Gastrocnemius medialis (tissue), 4 donors: ENCODE results near the gene TFAP2D. TPM values are rescaled to one million over a fixed set of nuclear protein-coding genes. Genes with fewer than 3 reads are reported as not detected.

Experiments
- ATAC-seq, 2 donors: fragments of 150-250 bp; one replicate each; pipeline ENCODE4 v1.9.1; 2016
- DNase-seq, 2 donors: peaks; one replicate each; pipeline ENCODE4 v3.0.0-alpha.2; 2019
- H3K27ac ChIP-seq, 4 donors: fragments of 200-600 bp; sonication (generic); 1 replicate in 1 of 4; 2 replicates in 3 of 4; pipeline ENCODE4 v1.5.1; 2016 to 2018; ENCODE audit warnings: mild to moderate bottlenecking in 2 of 4, moderate library complexity in 1 of 4
- H3K27me3 ChIP-seq, 3 donors: fragments of 200-600 bp; sonication (generic) in 2 of 3; 1 replicate in 1 of 3; 2 replicates in 2 of 3; pipeline versions ENCODE4 v1.5.1 to v1.6.0; 2016 to 2019; ENCODE audit warnings: mild to moderate bottlenecking in 1 of 3, moderate library complexity in 1 of 3
- H3K36me3 ChIP-seq, 2 donors: fragments of 200-600 bp; sonication (generic) in 1 of 2; one replicate each; pipeline ENCODE4 v1.5.1; 2017 to 2018
- H3K4me1 ChIP-seq, 2 donors: fragments of 200-600 bp; sonication (generic) in 1 of 2; one replicate each; pipeline ENCODE4 v1.5.1; 2016 to 2017; ENCODE audit warnings: mild to moderate bottlenecking in 2 of 2
- H3K4me3 ChIP-seq, 4 donors: fragments of 200-600 bp; sonication (generic) in 3 of 4; 1 replicate in 1 of 4; 2 replicates in 3 of 4; pipeline ENCODE4 v1.5.1; 2016 to 2019; ENCODE audit warnings: mild to moderate bottlenecking in 2 of 4
- H3K9me3 ChIP-seq, 3 donors: fragments of 200-600 bp; sonication (generic) in 2 of 3; 1 replicate in 1 of 3; 2 replicates in 2 of 3; pipeline ENCODE4 v1.5.1; 2016 to 2019
- POLR2A ChIP-seq, 2 donors: fragments of 450-650 bp; IDR thresholded peaks; one replicate each; pipeline ENCODE4 v1.6.1; 2017; ENCODE audit warnings: antibody characterized with exemption in 2 of 2, mild to moderate bottlenecking in 2 of 2, moderate library complexity in 2 of 2
- in situ Hi-C, 4 donors: fragments of 200-750 bp; cut with MboI; loops; one replicate each; pipeline versions ENCODE4 v1.15.0 to v1.8.0; 2017; ENCODE audit warnings: low sequenced_read_pairs in 4 of 4
- intact Hi-C: fragments of 100-400 bp; cut with DNase I; formaldehyde crosslinking; loops from one replicate; pipeline ENCODE4 v1.15.1; 2023; ENCODE audit warnings: low total_unique reads
- total RNA-seq, 4 donors: library from RNA; depleted of rRNA; stranded (reverse); fragments of >200 nt; gene quantifications; one replicate each; pipeline versions ENCODE4 v1.1.0 to v1.2.3, GENCODE V29; 2016
- TF ChIP-seq, protein P1 (sequence below), 5 experiments: fragments of 450-650 bp in 3 of 5; fragments of 200-600 bp in 2 of 5; sonication (generic) in 2 of 5; IDR thresholded peaks in 4 of 5; conservative IDR thresholded peaks in 1 of 5; 1 replicate in 4 of 5; 2 replicates in 1 of 5; pipeline ENCODE4 v1.5.1; 2016 to 2019; ENCODE audit warnings: antibody characterized with exemption in 5 of 5, mild to moderate bottlenecking in 3 of 5, moderate library complexity in 3 of 5

Gene TFAP2D
- total RNA-seq, 4 donors from 2014 or later, result not detected

DNA sequence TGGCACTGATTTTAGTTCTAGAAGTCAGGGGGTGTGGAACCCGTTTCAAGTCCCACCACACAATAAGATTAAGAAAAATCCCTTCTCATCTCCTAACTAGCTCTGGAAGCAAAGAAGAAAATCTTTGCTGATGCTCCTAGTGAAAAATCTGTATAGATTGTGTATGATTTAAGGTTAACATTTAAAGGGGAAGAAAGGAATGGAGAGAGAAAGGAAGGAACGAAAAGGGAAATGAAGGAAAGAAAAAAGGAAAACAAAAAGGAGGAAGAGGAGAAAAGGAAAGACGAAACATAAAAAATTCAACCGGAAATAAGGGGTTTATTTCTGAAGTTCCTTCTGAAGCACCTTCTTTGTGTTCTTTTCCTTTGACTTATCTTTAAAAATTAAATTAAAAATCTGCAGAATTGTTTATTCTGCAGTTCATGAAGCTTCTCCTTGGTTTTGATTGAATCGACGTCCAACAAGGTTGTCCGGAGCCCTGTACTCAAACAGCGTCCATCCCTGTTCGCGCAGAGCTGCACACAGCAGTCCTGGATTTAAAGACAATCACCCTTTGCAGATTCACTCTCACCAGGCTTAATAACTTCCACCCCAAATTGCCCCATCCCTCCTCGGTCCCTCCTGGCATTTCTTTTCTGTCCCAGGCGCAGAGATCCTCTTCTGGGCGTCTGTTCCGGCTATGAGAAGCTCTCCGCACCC, 103.8 kb downstream of the TFAP2D start:
- in situ Hi-C loops, result loop anchor here (10.0 to 25.0 kb wide), 4 partner anchors 720 to 1208 kb away; no protein-coding TSS in a partner anchor
- DNase-seq (no peak), ATAC-seq (no peak)
- intact Hi-C loops, result loop anchor here (5.0 kb wide), 3 partner anchors 535 to 1205 kb away; no protein-coding TSS in a partner anchor
- no peak for TF ChIP-seq POLR2A (IDR thresholded peaks at IDR 0.05)
- TF ChIP-seq, protein P1, sequence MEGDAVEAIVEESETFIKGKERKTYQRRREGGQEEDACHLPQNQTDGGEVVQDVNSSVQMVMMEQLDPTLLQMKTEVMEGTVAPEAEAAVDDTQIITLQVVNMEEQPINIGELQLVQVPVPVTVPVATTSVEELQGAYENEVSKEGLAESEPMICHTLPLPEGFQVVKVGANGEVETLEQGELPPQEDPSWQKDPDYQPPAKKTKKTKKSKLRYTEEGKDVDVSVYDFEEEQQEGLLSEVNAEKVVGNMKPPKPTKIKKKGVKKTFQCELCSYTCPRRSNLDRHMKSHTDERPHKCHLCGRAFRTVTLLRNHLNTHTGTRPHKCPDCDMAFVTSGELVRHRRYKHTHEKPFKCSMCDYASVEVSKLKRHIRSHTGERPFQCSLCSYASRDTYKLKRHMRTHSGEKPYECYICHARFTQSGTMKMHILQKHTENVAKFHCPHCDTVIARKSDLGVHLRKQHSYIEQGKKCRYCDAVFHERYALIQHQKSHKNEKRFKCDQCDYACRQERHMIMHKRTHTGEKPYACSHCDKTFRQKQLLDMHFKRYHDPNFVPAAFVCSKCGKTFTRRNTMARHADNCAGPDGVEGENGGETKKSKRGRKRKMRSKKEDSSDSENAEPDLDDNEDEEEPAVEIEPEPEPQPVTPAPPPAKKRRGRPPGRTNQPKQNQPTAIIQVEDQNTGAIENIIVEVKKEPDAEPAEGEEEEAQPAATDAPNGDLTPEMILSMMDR (IDR thresholded peaks at IDR 0.05 in 4 of 5, conservative IDR thresholded peaks at IDR 0.05 in 1 of 5), result no peak
- Histone ChIP-seq H3K36me3 (no peaks in the 10 kb centered on the region), H3K27me3 (peaks cover 54 to 82% (median 71%) of the 10 kb centered on the region in 3 donors), H3K9me3 (no peaks in the 10 kb centered on the region), H3K27ac (no peak overlapping the region), H3K4me3 (no peak overlapping the region), H3K4me1 (peaks cover 0 to 4% of the 10 kb centered on the region in 2 donors)

DNA sequence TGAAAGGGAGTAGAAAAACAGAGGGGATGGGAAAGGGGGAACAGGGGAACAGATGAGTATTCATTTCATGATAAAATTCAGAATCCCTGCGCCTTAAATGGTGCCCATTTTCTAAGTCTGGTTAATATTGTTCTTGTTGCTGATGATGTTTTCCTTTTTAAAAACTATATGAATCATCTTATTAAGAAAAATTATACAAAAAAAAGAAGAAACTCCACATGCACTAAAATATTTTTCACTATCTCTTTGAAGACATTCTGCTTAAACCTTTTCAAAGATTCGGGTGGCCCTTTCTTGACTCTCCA, 104.3 kb downstream of the TFAP2D start:
- in situ Hi-C loops, result loop anchor here (10.0 to 25.0 kb wide), 4 partner anchors 720 to 1207 kb away; no protein-coding TSS in a partner anchor

DNA sequence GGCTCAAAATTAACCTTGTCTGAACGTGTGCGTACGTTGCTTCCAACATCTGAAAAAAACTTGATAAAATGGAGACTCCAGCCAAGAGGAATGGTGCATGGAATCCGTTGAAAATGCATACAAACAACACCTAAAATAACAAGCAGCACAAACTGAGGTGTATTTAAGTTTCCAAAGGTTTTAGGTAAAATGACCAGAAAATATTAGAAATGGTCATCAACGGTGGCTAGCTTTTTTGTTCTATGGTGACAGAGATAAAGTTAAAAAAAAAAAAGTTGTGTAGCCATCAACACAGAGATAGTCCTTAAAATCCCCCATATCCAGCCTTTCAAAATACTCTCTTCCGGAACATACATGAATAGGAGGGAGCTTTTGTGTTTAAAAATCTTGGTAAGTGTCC, 104.7 kb downstream of the TFAP2D start:
- H3K4me3 ChIP-seq, result no peak overlapping the region
- no peak for DNase-seq
- H3K9me3 ChIP-seq, result no peaks in the 10 kb centered on the region
- intact Hi-C loops (loop anchor here (5.0 kb wide), 3 partner anchors 534 to 1204 kb away; no protein-coding TSS in a partner anchor), in situ Hi-C loops (loop anchor here (10.0 to 25.0 kb wide), 4 partner anchors 719 to 1207 kb away; no protein-coding TSS in a partner anchor)
- peaks cover 0 to 4% of the 10 kb centered on the region in 2 donors for H3K4me1 ChIP-seq
- no peak for TF ChIP-seq POLR2A (IDR thresholded peaks at IDR 0.05)
- TF ChIP-seq, protein P1 (IDR thresholded peaks at IDR 0.05 in 4 of 5, conservative IDR thresholded peaks at IDR 0.05 in 1 of 5), result no peak
- H3K36me3 ChIP-seq, result no peaks in the 10 kb centered on the region
- H3K27me3 ChIP-seq, result peaks cover 63 to 86% (median 80%) of the 10 kb centered on the region in 3 donors
- no peak for ATAC-seq
- no peak overlapping the region for H3K27ac ChIP-seq

More for the DNA sequence above, 104.3 kb downstream of the TFAP2D start:
- no peak for ATAC-seq
- no peak for DNase-seq
- Histone ChIP-seq H3K4me3 (no peak overlapping the region), H3K4me1 (peaks cover 0 to 4% of the 10 kb centered on the region in 2 donors), H3K27me3 (peaks cover 59 to 87% (median 76%) of the 10 kb centered on the region in 3 donors), H3K36me3 (no peaks in the 10 kb centered on the region), H3K27ac (no peak overlapping the region), H3K9me3 (no peaks in the 10 kb centered on the region)
- intact Hi-C loops, result loop anchor here (5.0 kb wide), 3 partner anchors 535 to 1205 kb away; no protein-coding TSS in a partner anchor
- no peak for TF ChIP-seq POLR2A (IDR thresholded peaks at IDR 0.05)

DNA sequence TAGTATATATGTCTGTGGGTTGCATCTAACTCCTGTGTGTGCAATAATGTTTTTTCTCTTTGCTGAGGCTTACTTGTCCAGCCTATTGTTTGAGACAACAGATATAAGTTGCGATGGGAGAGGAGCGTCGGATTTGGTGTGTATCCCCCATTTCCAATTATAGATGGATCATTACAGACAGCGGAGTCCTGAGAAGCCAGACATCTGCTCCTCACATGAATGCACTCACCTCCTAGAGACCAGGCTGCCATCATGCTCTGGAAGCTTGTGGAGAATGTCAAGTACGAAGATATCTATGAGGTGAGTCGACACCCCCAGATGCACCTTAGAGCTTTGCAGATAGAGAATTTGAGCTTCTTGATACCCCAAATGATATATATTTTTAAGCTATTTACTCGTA, 105.3 kb downstream of the TFAP2D start, which contains the start of gene TFAP2B:
TFAP2B (plus strand) TSS at position 199 of the 400 bp plus-strand sequence; CDS start at position 220, 21 bp downstream.
- Histone ChIP-seq H3K9me3 (no peaks in the 10 kb centered on the region), H3K4me3 (peak within 1 kb of the TSS in 3 of 4 donors; percentile 4 to 25 (median 9)), H3K36me3 (no peaks in the 10 kb centered on the region), H3K27ac (no peak within 1 kb of the TSS), H3K27me3 (peaks cover 69 to 93% (median 86%) of the 10 kb centered on the region in 3 donors), H3K4me1 (peaks cover 0 to 4% of the 10 kb centered on the region in 2 donors)
- ATAC-seq (no peak), DNase-seq (no peak)
- no peak for TF ChIP-seq POLR2A (IDR thresholded peaks at IDR 0.05)
- TF ChIP-seq, protein P1 (IDR thresholded peaks at IDR 0.05 in 4 of 5, conservative IDR thresholded peaks at IDR 0.05 in 1 of 5), result no peak
- in situ Hi-C loops (loop anchor here (10.0 to 25.0 kb wide), 4 partner anchors 719 to 1206 kb away; no protein-coding TSS in a partner anchor), intact Hi-C loops (loop anchor here (5.0 kb wide), 3 partner anchors 534 to 1204 kb away; no protein-coding TSS in a partner anchor)

DNA sequence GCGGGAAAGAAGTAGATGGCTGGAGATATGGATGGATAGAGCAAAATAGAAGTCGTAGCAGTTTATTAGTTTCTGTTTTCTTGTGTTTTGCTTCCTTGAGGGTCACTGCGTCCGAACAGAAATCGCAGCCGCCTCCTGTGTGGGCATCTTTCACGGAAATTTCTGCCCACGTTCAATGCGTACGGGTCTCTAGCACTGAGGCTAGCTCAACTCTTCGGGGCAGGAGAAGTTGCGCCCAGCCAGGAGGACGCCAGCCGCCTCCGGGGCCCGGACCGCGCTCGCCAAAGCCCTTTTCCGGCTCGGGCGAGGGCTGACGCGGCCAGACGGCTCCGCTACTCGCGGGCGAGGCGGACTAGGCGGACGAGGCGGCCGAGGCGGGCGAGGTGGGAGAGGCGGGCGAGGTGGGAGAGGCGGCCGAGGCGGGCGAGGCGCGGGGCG, 106.2 kb downstream of the TFAP2D start:
- DNase-seq (no peak), ATAC-seq (no peak)

More for the DNA sequence above, 106.2 kb downstream of the TFAP2D start:
- TF ChIP-seq, protein P1 (IDR thresholded peaks at IDR 0.05 in 4 of 5, conservative IDR thresholded peaks at IDR 0.05 in 1 of 5), result no peak
- no peak for TF ChIP-seq POLR2A (IDR thresholded peaks at IDR 0.05)
- in situ Hi-C loops, result loop anchor here (10.0 to 25.0 kb wide), 4 partner anchors 718 to 1205 kb away; no protein-coding TSS in a partner anchor
- no peak overlapping the region for H3K27ac ChIP-seq
- peaks cover 0 to 4% of the 10 kb centered on the region in 2 donors for H3K4me1 ChIP-seq
- H3K27me3 ChIP-seq, result peaks cover 75 to 95% (median 91%) of the 10 kb centered on the region in 3 donors
- no peaks in the 10 kb centered on the region for H3K36me3 ChIP-seq
- no peaks in the 10 kb centered on the region for H3K9me3 ChIP-seq
- intact Hi-C loops, result loop anchor here (5.0 kb wide), 3 partner anchors 533 to 1203 kb away; no protein-coding TSS in a partner anchor
- H3K4me3 ChIP-seq, result peak overlapping the region in 3 of 4 donors; percentile 4 to 25 (median 9)
